WERI-Rb-1 (cell line): ENCODE measurements around the gene CD96.

Source experiments
- DNase-seq: peaks from one replicate; pipeline ENCODE4 v3.0.0-alpha.2; 2020
- H3K27ac ChIP-seq: fragments of 250-450 bp; sonication (Bioruptor Pico); 2 replicates; pipeline ENCODE4 v1.5.1; 2020; ENCODE audit warnings: mild to moderate bottlenecking, moderate library complexity
- H3K27me3 ChIP-seq: fragments of 250-450 bp; sonication (Bioruptor Pico); 2 replicates; pipeline ENCODE4 v1.5.1; 2021; ENCODE audit warnings: mild to moderate bottlenecking, low read depth, moderate library complexity; ENCODE audit not compliant: insufficient read depth, severe bottlenecking
- H3K36me3 ChIP-seq: fragments of 250-450 bp; sonication (Bioruptor Pico); 2 replicates; pipeline ENCODE4 v1.5.1; 2020; ENCODE audit warnings: mild to moderate bottlenecking, moderate library complexity
- H3K4me3 ChIP-seq: 2 replicates; pipeline ENCODE4 v1.5.1; 2011; ENCODE audit warnings: low read depth, mild to moderate bottlenecking, control low read depth, low read length
- H3K9me3 ChIP-seq: fragments of 250-450 bp; sonication (Bioruptor Pico); 2 replicates; pipeline ENCODE4 v1.5.1; 2021; ENCODE audit warnings: mild to moderate bottlenecking, moderate library complexity; ENCODE audit not compliant: severe bottlenecking
- CTCF ChIP-seq: IDR thresholded peaks from 2 replicates; pipeline ENCODE4 v1.5.1; 2011; ENCODE audit warnings: low read depth, mild to moderate bottlenecking, control low read depth, inconsistent platforms, low read length

CD96 gene

DNA sequence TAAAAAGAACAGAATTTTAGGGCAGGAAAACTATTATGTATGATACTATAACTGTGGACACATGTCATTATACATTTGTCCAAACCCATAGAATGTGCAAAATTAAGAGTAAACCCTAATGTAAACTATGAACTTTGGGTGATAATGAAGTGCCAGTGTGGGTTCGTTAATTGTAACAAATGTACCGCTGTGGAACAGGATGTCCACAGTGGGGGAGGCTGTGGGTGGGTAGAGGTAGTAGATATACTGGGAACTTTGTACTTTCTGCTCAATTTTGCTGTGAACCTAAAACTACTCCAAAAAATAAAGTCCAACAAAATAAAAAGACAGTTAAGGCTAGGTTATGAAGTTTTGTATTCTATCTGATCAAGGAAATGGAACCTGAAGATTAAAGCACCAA is 24.8 kb downstream of the CD96 start:
- no peak for TF ChIP-seq CTCF
- Histone ChIP-seq H3K4me3 (no peak overlapping the region), H3K27ac (no peak overlapping the region), H3K27me3 (no peaks in the 10 kb centered on the region), H3K36me3 (no peaks in the 10 kb centered on the region), H3K9me3 (peaks cover 2% of the 10 kb centered on the region)
- no peak for DNase-seq

DNA sequence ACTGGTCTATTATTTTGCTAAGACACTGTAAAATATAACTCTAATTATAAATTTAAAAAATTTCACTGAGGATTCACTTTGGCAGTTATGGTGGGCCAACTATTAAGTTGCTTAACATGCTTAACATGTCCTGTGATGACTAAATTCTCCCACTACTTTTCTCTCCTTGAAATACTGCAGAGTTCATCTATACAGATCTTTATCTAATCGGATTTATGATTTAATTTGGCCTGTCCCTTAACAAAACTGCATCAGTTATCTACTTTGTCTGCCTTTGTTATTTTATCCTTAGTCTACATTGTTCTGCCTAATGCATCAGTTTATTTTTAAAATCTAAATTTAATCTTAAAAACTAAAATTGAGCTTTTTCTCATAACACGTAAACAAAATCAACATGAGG is 26.4 kb downstream of the CD96 start:
- DNase-seq: no peak
- H3K4me3 ChIP-seq: no peak overlapping the region
- no peaks in the 10 kb centered on the region for H3K27me3 ChIP-seq
- no peaks in the 10 kb centered on the region for H3K36me3 ChIP-seq
- no peak for TF ChIP-seq CTCF
- H3K27ac ChIP-seq: no peak overlapping the region
- H3K9me3 ChIP-seq: no peaks in the 10 kb centered on the region

- H3K27ac ChIP-seq: no peak overlapping the region
- no peaks in the 10 kb centered on the region for H3K9me3 ChIP-seq
- H3K36me3 ChIP-seq: no peaks in the 10 kb centered on the region
- no peak overlapping the region for H3K4me3 ChIP-seq
- no peak for DNase-seq
- TF ChIP-seq CTCF: no peak
- no peaks in the 10 kb centered on the region for H3K27me3 ChIP-seq
These were observed 26.9 kb downstream of the CD96 start for GRCh38 chr3:111568911-111569310.

GRCh38 chr3:111570404-111571030 is 28.5 kb downstream of the CD96 start:
- Histone ChIP-seq H3K9me3 (no peaks in the 10 kb centered on the region), H3K27me3 (no peaks in the 10 kb centered on the region), H3K4me3 (no peak overlapping the region), H3K36me3 (no peaks in the 10 kb centered on the region), H3K27ac (no peak overlapping the region)
- TF ChIP-seq CTCF: no peak
- no peak for DNase-seq

- no peak overlapping the region for H3K27ac ChIP-seq
- no peaks in the 10 kb centered on the region for H3K27me3 ChIP-seq
- TF ChIP-seq CTCF: no peak
- H3K9me3 ChIP-seq: no peaks in the 10 kb centered on the region
- DNase-seq: no peak
- no peak overlapping the region for H3K4me3 ChIP-seq
- no peaks in the 10 kb centered on the region for H3K36me3 ChIP-seq
These were observed 29.3 kb downstream of the CD96 start for GRCh38 chr3:111571282-111571681.

DNA sequence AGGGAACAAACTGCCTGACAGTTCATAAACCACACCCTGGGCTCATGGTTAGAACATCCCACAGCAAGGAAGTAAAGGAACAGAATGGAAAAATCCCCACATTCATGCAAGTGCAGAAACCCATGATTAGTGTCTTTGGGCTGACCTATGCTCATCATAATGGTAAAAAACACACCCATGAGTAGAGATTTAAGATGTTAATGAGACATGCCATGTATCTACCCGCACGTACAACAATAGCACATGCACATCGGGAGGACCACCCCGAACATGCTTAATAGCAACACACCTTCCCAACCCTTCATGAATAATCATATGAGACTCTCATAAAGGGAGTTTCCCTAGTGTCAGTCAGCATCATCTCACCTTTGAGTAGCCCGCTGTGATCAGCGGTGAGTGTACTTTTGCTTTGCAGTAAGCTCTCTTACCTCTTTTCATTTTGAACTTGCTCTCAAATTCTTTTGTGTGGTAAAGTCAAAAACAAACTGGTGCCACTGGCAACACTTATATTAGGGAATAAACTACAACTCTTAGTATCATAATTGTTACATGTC is 30.0 kb downstream of the CD96 start:
- Histone ChIP-seq H3K9me3 (no peaks in the 10 kb centered on the region), H3K27me3 (no peaks in the 10 kb centered on the region), H3K4me3 (no peak overlapping the region), H3K36me3 (no peaks in the 10 kb centered on the region), H3K27ac (no peak overlapping the region)
- DNase-seq: no peak
- TF ChIP-seq CTCF: no peak
